ENCODE data around the gene CPNE7.

The CPNE7 gene

DNA sequence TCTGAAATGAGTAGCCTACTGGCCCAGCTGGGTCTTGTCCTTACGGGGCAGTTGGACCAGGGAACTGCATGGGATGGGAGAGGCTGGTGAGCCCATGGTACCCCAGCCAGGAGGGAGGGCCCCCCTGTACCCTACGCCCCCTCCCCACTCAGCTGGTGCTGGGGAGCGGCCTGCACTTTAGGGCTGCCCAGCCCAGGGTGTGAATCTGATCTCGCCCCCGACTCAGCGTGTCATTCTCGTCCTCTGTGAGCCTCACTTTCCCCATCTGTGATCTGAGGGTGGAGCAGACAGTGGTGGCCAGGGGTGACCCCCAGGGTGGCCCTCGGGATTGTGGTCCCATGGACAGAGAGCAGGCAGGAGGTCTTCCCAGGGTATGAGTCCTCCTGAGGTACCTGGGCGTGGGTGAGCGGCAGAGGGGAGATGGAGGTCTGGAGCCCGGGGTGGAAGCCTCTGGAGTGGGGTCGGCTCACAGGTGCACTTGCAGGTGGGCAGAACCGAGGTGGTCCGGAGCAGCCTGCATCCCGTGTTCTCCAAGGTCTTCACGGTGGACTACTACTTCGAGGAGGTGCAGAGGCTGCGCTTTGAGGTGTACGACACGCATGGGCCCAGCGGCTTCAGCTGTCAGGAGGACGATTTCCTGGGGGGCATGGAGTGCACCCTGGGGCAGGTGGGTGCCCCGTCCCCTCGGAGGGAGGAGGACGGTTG is 1.6 kb downstream of the CPNE7 start:
- no peaks in the 10 kb centered on the region for H3K27me3 ChIP-seq (ENCODE audit: insufficient read depth, poor library complexity, severe bottlenecking)
- no peak for TF ChIP-seq CTCF (IDR thresholded peaks at IDR 0.05; ENCODE audit: insufficient read depth, low read length)
- TF ChIP-seq GABPA (IDR thresholded peaks at IDR 0.05; ENCODE audit: low read depth): no peak
- TF ChIP-seq SPI1 (IDR thresholded peaks at IDR 0.05; ENCODE audit: borderline replicate concordance, low read depth): no peak
- TF ChIP-seq, protein P1, sequence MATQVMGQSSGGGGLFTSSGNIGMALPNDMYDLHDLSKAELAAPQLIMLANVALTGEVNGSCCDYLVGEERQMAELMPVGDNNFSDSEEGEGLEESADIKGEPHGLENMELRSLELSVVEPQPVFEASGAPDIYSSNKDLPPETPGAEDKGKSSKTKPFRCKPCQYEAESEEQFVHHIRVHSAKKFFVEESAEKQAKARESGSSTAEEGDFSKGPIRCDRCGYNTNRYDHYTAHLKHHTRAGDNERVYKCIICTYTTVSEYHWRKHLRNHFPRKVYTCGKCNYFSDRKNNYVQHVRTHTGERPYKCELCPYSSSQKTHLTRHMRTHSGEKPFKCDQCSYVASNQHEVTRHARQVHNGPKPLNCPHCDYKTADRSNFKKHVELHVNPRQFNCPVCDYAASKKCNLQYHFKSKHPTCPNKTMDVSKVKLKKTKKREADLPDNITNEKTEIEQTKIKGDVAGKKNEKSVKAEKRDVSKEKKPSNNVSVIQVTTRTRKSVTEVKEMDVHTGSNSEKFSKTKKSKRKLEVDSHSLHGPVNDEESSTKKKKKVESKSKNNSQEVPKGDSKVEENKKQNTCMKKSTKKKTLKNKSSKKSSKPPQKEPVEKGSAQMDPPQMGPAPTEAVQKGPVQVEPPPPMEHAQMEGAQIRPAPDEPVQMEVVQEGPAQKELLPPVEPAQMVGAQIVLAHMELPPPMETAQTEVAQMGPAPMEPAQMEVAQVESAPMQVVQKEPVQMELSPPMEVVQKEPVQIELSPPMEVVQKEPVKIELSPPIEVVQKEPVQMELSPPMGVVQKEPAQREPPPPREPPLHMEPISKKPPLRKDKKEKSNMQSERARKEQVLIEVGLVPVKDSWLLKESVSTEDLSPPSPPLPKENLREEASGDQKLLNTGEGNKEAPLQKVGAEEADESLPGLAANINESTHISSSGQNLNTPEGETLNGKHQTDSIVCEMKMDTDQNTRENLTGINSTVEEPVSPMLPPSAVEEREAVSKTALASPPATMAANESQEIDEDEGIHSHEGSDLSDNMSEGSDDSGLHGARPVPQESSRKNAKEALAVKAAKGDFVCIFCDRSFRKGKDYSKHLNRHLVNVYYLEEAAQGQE (IDR thresholded peaks at IDR 0.05; ENCODE audit: insufficient replicate concordance, low read depth): no peak
- TF ChIP-seq POLR2AphosphoS5 (IDR thresholded peaks at IDR 0.05; ENCODE audit: low read depth): no peak
- no peak overlapping the region for H3K27ac ChIP-seq (replicated peaks)
- no peak overlapping the region for H3K4me3 ChIP-seq (replicated peaks; ENCODE audit: insufficient read depth, low read length)
- DNase-seq (ENCODE audit: low read depth in 1 of 2, low spot score in 1 of 2): no peak

GRCh38 chr16:89579351-89579750 is 3.8 kb downstream of the CPNE7 start:
- TF ChIP-seq SPI1 (IDR thresholded peaks at IDR 0.05; ENCODE audit: borderline replicate concordance, low read depth): no peak
- TF ChIP-seq POLR2AphosphoS5 (IDR thresholded peaks at IDR 0.05; ENCODE audit: low read depth): no peak
- no peak for TF ChIP-seq CTCF (IDR thresholded peaks at IDR 0.05; ENCODE audit: insufficient read depth, low read length)
- TF ChIP-seq GABPA (IDR thresholded peaks at IDR 0.05; ENCODE audit: low read depth): no peak
- TF ChIP-seq, protein P1 (IDR thresholded peaks at IDR 0.05; ENCODE audit: insufficient replicate concordance, low read depth): no peak
- Histone ChIP-seq H3K27ac (replicated peaks) (no peak overlapping the region), H3K4me3 (replicated peaks; ENCODE audit: insufficient read depth, low read length) (no peak overlapping the region), H3K27me3 (ENCODE audit: insufficient read depth, poor library complexity, severe bottlenecking) (no peaks in the 10 kb centered on the region)
- DNase-seq (ENCODE audit: low read depth in 1 of 2, low spot score in 1 of 2): no peak

DNA sequence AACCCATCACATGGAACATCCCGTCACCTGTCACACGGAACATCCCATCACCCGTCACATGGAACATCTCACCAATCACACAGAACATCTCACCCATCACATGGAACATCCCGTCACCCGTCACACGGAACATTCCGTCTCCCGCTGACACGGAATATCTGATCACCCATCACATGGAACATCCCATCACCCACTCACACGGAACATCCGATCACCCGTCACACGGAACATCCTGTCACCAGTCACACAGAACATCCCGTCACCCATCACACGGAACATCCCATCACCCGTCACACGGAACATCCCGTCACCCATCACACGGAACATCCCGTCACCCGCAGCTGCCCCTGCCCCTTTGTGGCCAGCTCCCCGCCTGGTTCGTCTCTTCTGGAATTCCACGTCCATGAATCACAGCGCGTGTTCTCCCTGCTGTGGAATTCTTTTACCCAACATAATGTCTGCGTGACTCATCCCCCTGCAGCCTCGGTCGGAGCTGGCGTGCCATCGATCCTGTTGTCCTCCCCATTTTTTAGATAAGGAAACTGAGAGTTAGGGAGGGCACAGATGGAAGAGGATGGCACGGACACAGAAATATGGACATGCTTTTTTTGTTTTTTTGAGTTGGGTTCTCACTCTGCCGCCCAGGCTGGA is 5.6 kb downstream of the CPNE7 start:
- TF ChIP-seq, protein P1 (IDR thresholded peaks at IDR 0.05; ENCODE audit: insufficient replicate concordance, low read depth): no peak
- TF ChIP-seq CTCF (IDR thresholded peaks at IDR 0.05; ENCODE audit: insufficient read depth, low read length) (no peak), GABPA (IDR thresholded peaks at IDR 0.05; ENCODE audit: low read depth) (no peak), SPI1 (IDR thresholded peaks at IDR 0.05; ENCODE audit: borderline replicate concordance, low read depth) (no peak), POLR2AphosphoS5 (IDR thresholded peaks at IDR 0.05; ENCODE audit: low read depth) (no peak)
- H3K4me3 ChIP-seq (replicated peaks; ENCODE audit: insufficient read depth, low read length): no peak overlapping the region
- DNase-seq (ENCODE audit: low read depth in 1 of 2, low spot score in 1 of 2): no peak

More for the DNA sequence above, 5.6 kb downstream of the CPNE7 start:
- Histone ChIP-seq H3K27ac (replicated peaks) (no peak overlapping the region), H3K27me3 (ENCODE audit: insufficient read depth, poor library complexity, severe bottlenecking) (no peaks in the 10 kb centered on the region)
